Activated B cell treated with CpG ODN at 0.5 μM for 24 hours (primary cell): ENCODE measurements around the gene PHC2. TPM values are rescaled to one million over a fixed set of nuclear protein-coding genes. Genes with fewer than 3 reads are reported as not detected.
A peak's percentile ranks its signal among the peaks of the same experiment; 100 is the strongest.

ENCODE experiments used
- ATAC-seq: fragments of 200-7000 bp; cut with Tn5 transposase; one replicate; pipeline ENCODE4 v1.10.0; 2021; ENCODE audit warnings: low read depth, mild to moderate bottlenecking, moderate library complexity
- CTCF ChIA-PET: fragments of 350-600 bp; sonication (Branson Sonifier 250); formaldehyde crosslinking; loops from one replicate; lab custom pipeline; 2021; ENCODE audit warnings: antibody characterized with exemption; lab: Charles Lee
- POLR2A ChIA-PET: fragments of 350-600 bp; sonication (Branson Sonifier 250); formaldehyde crosslinking; loops from one replicate; lab custom pipeline; 2021; ENCODE audit warnings: antibody characterized with exemption; lab: Charles Lee
- DNase-seq: peaks from one replicate; pipeline ENCODE4 v3.0.0; 2022
- H3K27ac Mint-ChIP-seq: one replicate; pipeline ENCODE4 v1.8.0; 2020; ENCODE audit warnings: mixed read lengths
- H3K27me3 Mint-ChIP-seq: one replicate; pipeline ENCODE4 v1.8.0; 2021; ENCODE audit warnings: mixed read lengths
- H3K36me3 Mint-ChIP-seq: one replicate; pipeline ENCODE4 v1.8.0; 2021; ENCODE audit warnings: low read depth, mixed read lengths
- H3K4me1 Mint-ChIP-seq: one replicate; pipeline ENCODE4 v1.8.0; 2021; ENCODE audit warnings: mixed read lengths
- H3K4me3 Mint-ChIP-seq: one replicate; pipeline ENCODE4 v1.8.0; 2020; ENCODE audit warnings: mild to moderate bottlenecking, mixed read lengths
- H3K9me3 Mint-ChIP-seq: one replicate; pipeline ENCODE4 v1.8.0; 2020; ENCODE audit warnings: mixed read lengths
- intact Hi-C: fragments of 100-400 bp; cut with micrococcal nuclease; formaldehyde crosslinking; loops from one replicate; pipeline ENCODE4 v1.15.1; 2024
- total RNA-seq: library from RNA; stranded (reverse); gene quantifications from 2 replicates; pipeline ENCODE4 v1.2.3, GENCODE V29; 2022
- TF ChIP-seq, protein P1 (sequence below): fragments of 200-600 bp; IDR thresholded peaks from one replicate; pipeline ENCODE4 v1.8.0; 2022; ENCODE audit warnings: antibody characterized with exemption, mild to moderate bottlenecking

The PHC2 gene, protein sequence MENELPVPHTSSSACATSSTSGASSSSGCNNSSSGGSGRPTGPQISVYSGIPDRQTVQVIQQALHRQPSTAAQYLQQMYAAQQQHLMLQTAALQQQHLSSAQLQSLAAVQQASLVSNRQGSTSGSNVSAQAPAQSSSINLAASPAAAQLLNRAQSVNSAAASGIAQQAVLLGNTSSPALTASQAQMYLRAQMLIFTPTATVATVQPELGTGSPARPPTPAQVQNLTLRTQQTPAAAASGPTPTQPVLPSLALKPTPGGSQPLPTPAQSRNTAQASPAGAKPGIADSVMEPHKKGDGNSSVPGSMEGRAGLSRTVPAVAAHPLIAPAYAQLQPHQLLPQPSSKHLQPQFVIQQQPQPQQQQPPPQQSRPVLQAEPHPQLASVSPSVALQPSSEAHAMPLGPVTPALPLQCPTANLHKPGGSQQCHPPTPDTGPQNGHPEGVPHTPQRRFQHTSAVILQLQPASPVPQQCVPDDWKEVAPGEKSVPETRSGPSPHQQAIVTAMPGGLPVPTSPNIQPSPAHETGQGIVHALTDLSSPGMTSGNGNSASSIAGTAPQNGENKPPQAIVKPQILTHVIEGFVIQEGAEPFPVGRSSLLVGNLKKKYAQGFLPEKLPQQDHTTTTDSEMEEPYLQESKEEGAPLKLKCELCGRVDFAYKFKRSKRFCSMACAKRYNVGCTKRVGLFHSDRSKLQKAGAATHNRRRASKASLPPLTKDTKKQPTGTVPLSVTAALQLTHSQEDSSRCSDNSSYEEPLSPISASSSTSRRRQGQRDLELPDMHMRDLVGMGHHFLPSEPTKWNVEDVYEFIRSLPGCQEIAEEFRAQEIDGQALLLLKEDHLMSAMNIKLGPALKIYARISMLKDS
- total RNA-seq = 16.4 and 18.1 TPM in 2 replicates

- Mint-ChIP-seq H3K27ac (no peak within 1 kb of the TSS), H3K36me3 (no peaks in the 10 kb centered on the region), H3K4me1 (peaks cover 5% of the 10 kb centered on the region), H3K9me3 (no peaks in the 10 kb centered on the region), H3K4me3 (peak within 1 kb of the TSS; percentile 66), H3K27me3 (peaks cover 6% of the 10 kb centered on the region)
- peak; percentile 85 for DNase-seq
- TF ChIP-seq, protein P1, sequence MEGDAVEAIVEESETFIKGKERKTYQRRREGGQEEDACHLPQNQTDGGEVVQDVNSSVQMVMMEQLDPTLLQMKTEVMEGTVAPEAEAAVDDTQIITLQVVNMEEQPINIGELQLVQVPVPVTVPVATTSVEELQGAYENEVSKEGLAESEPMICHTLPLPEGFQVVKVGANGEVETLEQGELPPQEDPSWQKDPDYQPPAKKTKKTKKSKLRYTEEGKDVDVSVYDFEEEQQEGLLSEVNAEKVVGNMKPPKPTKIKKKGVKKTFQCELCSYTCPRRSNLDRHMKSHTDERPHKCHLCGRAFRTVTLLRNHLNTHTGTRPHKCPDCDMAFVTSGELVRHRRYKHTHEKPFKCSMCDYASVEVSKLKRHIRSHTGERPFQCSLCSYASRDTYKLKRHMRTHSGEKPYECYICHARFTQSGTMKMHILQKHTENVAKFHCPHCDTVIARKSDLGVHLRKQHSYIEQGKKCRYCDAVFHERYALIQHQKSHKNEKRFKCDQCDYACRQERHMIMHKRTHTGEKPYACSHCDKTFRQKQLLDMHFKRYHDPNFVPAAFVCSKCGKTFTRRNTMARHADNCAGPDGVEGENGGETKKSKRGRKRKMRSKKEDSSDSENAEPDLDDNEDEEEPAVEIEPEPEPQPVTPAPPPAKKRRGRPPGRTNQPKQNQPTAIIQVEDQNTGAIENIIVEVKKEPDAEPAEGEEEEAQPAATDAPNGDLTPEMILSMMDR = no peak
- intact Hi-C loops = loop anchor here (1.0 to 2.0 kb wide), 3 partner anchors 30 to 81 kb away; partner anchors contain the start of gene ZSCAN20
- peak; percentile 96 for ATAC-seq
- CTCF ChIA-PET = interaction anchor here (0.8 to 1.0 kb wide), 2 partner anchors 25 to 38 kb away, joined by 3 to 4 read pairs; no protein-coding TSS in a partner anchor
- POLR2A ChIA-PET = no interaction called here
Measured at GRCh38 chr1:33430692-33431593, at the start of gene PHC2. PHC2 (minus strand) TSS chr1:33431095; CDS start chr1:33375539, 55,556 bp downstream.

DNA sequence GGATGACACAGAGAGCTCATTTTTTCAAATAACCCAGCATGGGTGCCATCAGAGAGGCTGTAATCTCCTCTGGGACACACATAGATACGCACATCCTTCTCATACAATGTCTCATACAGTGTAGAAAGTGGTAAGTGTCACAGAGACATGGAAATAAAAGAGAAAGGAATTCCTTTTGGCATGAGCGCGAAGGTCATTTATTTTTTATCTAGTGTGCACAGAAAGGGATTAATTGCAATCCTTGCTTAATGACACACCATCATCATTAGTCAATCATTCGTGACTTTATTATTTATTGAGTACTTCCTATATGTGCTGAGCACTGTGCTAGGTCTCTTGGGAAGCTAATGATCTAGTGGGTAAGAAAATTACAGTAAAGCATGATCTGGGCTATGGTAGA is 46.6 kb upstream of the PHC2 start:
- CTCF ChIA-PET = no interaction called here
- TF ChIP-seq, protein P1 = no peak
- H3K27me3 Mint-ChIP-seq = no peaks in the 10 kb centered on the region
- POLR2A ChIA-PET = no interaction called here
- peaks cover 12% of the 10 kb centered on the region for H3K4me1 Mint-ChIP-seq
- intact Hi-C loops = no loop called here
- H3K27ac Mint-ChIP-seq = no peak overlapping the region
- H3K4me3 Mint-ChIP-seq = no peak overlapping the region
- H3K36me3 Mint-ChIP-seq = peaks cover 11% of the 10 kb centered on the region
- H3K9me3 Mint-ChIP-seq = no peaks in the 10 kb centered on the region
- DNase-seq = no peak
- ATAC-seq = no peak

DNA sequence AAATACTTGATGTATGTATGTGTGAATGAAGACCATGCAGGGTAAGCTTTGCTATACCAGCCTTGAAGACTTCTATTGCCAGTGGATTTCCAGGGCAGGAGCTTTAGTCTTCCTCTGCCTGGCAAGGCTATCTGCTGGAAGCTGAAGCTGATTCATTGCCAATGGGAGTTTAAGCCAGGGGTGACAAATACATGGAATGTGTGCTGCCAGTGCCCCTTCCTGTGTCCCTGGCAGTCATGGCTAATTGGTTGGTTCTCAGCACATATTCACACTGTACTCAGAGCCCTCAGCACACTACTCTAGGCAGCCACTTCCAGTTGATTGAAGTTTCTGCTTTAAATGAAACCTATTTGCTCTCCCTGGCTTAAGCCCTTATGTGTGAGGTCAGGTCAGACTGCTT is 43.0 kb upstream of the PHC2 start:
- intact Hi-C loops = loop anchor here (5.0 kb wide), 3 partner anchors 127 to 822 kb away; partner anchors contain the start of genes RBBP4, TRIM62 and ZBTB8OS
- ChIA-PET CTCF (interaction anchor here (1.3 kb wide), 1 partner anchor 178 kb away, joined by 5 read pairs; no protein-coding TSS in a partner anchor), POLR2A (no interaction called here)
- Mint-ChIP-seq H3K36me3 (no peaks in the 10 kb centered on the region), H3K9me3 (no peaks in the 10 kb centered on the region), H3K27me3 (no peaks in the 10 kb centered on the region), H3K27ac (no peak overlapping the region), H3K4me1 (peaks cover 24% of the 10 kb centered on the region), H3K4me3 (no peak overlapping the region)
- TF ChIP-seq, protein P1 = no peak
- DNase-seq (no peak), ATAC-seq (no peak)

- TF ChIP-seq, protein P1 = no peak
- DNase-seq (peak; percentile 76), ATAC-seq (peak; percentile 97)
- no peaks in the 10 kb centered on the region for H3K27me3 Mint-ChIP-seq
- intact Hi-C loops = loop anchor here (1.0 to 5.0 kb wide), 5 partner anchors 41 to 820 kb away; partner anchors contain the start of genes PHC2, RBBP4, TRIM62 and ZBTB8OS
- POLR2A ChIA-PET = interaction anchor here (1.1 to 1.6 kb wide), 2 partner anchors 176 to 345 kb away, joined by 4 to 6 read pairs; no protein-coding TSS in a partner anchor
- peaks cover 24% of the 10 kb centered on the region for H3K4me1 Mint-ChIP-seq
- CTCF ChIA-PET = interaction anchor here (0.8 to 7.7 kb wide), 6 partner anchors 10 to 176 kb away, joined by 3 to 143 read pairs (median 4); no protein-coding TSS in a partner anchor
- peak within 1 kb of the TSS; percentile 83 for H3K4me3 Mint-ChIP-seq
- no peaks in the 10 kb centered on the region for H3K9me3 Mint-ChIP-seq
- no peaks in the 10 kb centered on the region for H3K36me3 Mint-ChIP-seq
- H3K27ac Mint-ChIP-seq = peak within 1 kb of the TSS; percentile 27
Measured at GRCh38 chr1:33472269-33472980, 41.5 kb upstream of the PHC2 start, which contains the start of gene ZSCAN20. ZSCAN20 (plus strand) TSS chr1:33472645; CDS start chr1:33479289, 6,644 bp downstream.
